NB4 (cell line): ENCODE data around the gene ZNF774.

ENCODE experiments used
- POLR2A ChIP-seq: IDR thresholded peaks from 2 replicates; pipeline ENCODE4 v1.6.1; 2011; ENCODE audit warnings: mild to moderate bottlenecking; ENCODE audit not compliant: insufficient read length; ENCODE audit errors: extremely low read depth
- TF ChIP-seq, protein P1 (sequence below): IDR thresholded peaks from one replicate; pipeline ENCODE4 v1.5.1; 2012; ENCODE audit warnings: low read depth, low read length

DNA sequence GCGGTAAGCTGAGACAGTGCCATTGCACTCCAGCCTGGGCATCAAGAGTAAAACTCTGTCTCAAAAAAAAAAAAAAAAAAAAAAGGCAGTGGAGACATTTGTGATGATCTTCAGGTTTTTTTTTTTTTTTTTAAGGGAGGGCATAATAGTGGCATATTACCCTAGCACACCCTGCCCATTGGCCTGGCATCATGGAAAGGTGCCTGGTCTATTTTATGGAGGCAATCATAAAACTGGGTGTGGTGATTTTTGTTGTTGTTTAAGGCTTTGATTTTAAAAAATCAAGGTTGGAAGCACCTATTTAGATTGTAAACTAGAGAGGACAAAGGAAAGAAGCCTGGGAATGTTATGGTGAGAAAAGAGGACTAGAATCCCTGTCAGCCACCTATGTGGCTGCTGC lies 42.0 kb downstream of the ZNF774 start:
- TF ChIP-seq, protein P1, sequence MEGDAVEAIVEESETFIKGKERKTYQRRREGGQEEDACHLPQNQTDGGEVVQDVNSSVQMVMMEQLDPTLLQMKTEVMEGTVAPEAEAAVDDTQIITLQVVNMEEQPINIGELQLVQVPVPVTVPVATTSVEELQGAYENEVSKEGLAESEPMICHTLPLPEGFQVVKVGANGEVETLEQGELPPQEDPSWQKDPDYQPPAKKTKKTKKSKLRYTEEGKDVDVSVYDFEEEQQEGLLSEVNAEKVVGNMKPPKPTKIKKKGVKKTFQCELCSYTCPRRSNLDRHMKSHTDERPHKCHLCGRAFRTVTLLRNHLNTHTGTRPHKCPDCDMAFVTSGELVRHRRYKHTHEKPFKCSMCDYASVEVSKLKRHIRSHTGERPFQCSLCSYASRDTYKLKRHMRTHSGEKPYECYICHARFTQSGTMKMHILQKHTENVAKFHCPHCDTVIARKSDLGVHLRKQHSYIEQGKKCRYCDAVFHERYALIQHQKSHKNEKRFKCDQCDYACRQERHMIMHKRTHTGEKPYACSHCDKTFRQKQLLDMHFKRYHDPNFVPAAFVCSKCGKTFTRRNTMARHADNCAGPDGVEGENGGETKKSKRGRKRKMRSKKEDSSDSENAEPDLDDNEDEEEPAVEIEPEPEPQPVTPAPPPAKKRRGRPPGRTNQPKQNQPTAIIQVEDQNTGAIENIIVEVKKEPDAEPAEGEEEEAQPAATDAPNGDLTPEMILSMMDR: no peak
- TF ChIP-seq POLR2A: no peak
